Liver (tissue), 9 donors: Measurements from ENCODE around the gene ABCD3. TPM values are rescaled to one million over a fixed set of nuclear protein-coding genes. Genes with fewer than 3 reads are reported as not detected.

Experiments
- DNase-seq: peaks from one replicate; pipeline ENCODE4 v3.0.0-alpha.2; 2017; ENCODE audit warnings: low spot score
- H3K27ac ChIP-seq, 2 donors: one replicate each; pipeline ENCODE4 v1.7.0; 2013; ENCODE audit warnings: inconsistent platforms in 2 of 2, low read length in 2 of 2, control low read depth in 1 of 2, low read depth in 1 of 2, mild to moderate bottlenecking in 1 of 2
- H3K27me3 ChIP-seq, 4 donors: one replicate each; pipeline versions ENCODE4 v1.6.1 to v1.7.0; 2013; ENCODE audit warnings: low read length in 3 of 4, inconsistent platforms in 1 of 4, mild to moderate bottlenecking in 1 of 4, moderate library complexity in 1 of 4; ENCODE audit not compliant: control insufficient read depth in 4 of 4, insufficient read depth in 4 of 4
- H3K36me3 ChIP-seq, 4 donors: one replicate each; pipeline versions ENCODE4 v1.6.1 to v1.7.0; 2013; ENCODE audit warnings: low read length in 3 of 4, mild to moderate bottlenecking in 3 of 4, low read depth in 1 of 4, moderate library complexity in 1 of 4; ENCODE audit not compliant: control insufficient read depth in 4 of 4, insufficient read depth in 3 of 4
- H3K4me1 ChIP-seq, 4 donors: one replicate each; pipeline versions ENCODE4 v1.6.1 to v1.7.0; 2013; ENCODE audit warnings: low read length in 3 of 4, mild to moderate bottlenecking in 3 of 4, moderate library complexity in 1 of 4; ENCODE audit not compliant: control insufficient read depth in 4 of 4, insufficient read depth in 4 of 4
- H3K4me3 ChIP-seq, 3 donors: one replicate each; pipeline versions ENCODE4 v1.6.1 to v1.7.0; 2013; ENCODE audit warnings: low read length in 3 of 3, control low read depth in 1 of 3, low read depth in 1 of 3, mild to moderate bottlenecking in 1 of 3
- H3K9ac ChIP-seq, 2 donors: one replicate each; pipeline ENCODE4 v1.7.0; 2013; ENCODE audit warnings: low read length in 2 of 2, mild to moderate bottlenecking in 2 of 2, moderate library complexity in 2 of 2, control low read depth in 1 of 2, low read depth in 1 of 2
- H3K9me3 ChIP-seq, 4 donors: one replicate each; pipeline versions ENCODE4 v1.6.1 to v1.7.0; 2013; ENCODE audit warnings: low read length in 3 of 4; ENCODE audit not compliant: control insufficient read depth in 4 of 4
- EGR1 ChIP-seq, 2 donors: IDR thresholded peaks; 2 replicates each; pipeline ENCODE4 v1.6.1; 2016 to 2018; ENCODE audit warnings: antibody characterized with exemption in 2 of 2, low read depth in 2 of 2
- FOXA1 ChIP-seq: IDR thresholded peaks from 2 replicates; pipeline ENCODE4 v1.6.1; 2016; ENCODE audit warnings: antibody characterized with exemption
- FOXA2 ChIP-seq: IDR thresholded peaks from 2 replicates; pipeline ENCODE4 v1.6.1; 2016; ENCODE audit warnings: antibody characterized with exemption
- GABPA ChIP-seq, 2 donors: IDR thresholded peaks in 1 of 2; conservative IDR thresholded peaks in 1 of 2; 2 replicates each; pipeline ENCODE4 v1.6.1; 2016; ENCODE audit warnings: antibody characterized with exemption in 2 of 2, mild to moderate bottlenecking in 1 of 2, moderate library complexity in 1 of 2
- HNF4A ChIP-seq, 2 donors: conservative IDR thresholded peaks; 2 replicates each; pipeline ENCODE4 v1.6.1; 2016; ENCODE audit warnings: antibody characterized with exemption in 2 of 2, mild to moderate bottlenecking in 2 of 2
- HNF4G ChIP-seq: IDR thresholded peaks from 2 replicates; pipeline ENCODE4 v1.6.1; 2016; ENCODE audit warnings: antibody characterized with exemption
- JUND ChIP-seq, 2 donors: IDR thresholded peaks; 2 replicates each; pipeline ENCODE4 v1.6.1; 2016; ENCODE audit warnings: antibody characterized with exemption in 2 of 2
- NR2F2 ChIP-seq: IDR thresholded peaks from 2 replicates; pipeline ENCODE4 v1.6.1; 2016; ENCODE audit warnings: antibody characterized with exemption
- RAD21 ChIP-seq, 2 donors: IDR thresholded peaks; 2 replicates each; pipeline ENCODE4 v1.6.1; 2016; ENCODE audit warnings: antibody characterized with exemption in 2 of 2, mild to moderate bottlenecking in 2 of 2
- SP1 ChIP-seq: IDR thresholded peaks from 2 replicates; pipeline ENCODE4 v1.6.1; 2018; ENCODE audit warnings: antibody characterized with exemption, mild to moderate bottlenecking
- TAF1 ChIP-seq: conservative IDR thresholded peaks from 2 replicates; pipeline ENCODE4 v1.6.1; 2016; ENCODE audit warnings: antibody characterized with exemption, mild to moderate bottlenecking
- YY1 ChIP-seq: IDR thresholded peaks from 2 replicates; pipeline ENCODE4 v1.6.1; 2016; ENCODE audit warnings: antibody characterized with exemption, mild to moderate bottlenecking
- WGBS: extraction: QIAGEN DNeasy Blood & Tissue Kit; methylation state at CpG from one replicate; pipeline ENCODE4 v1.1.7; 2013; 5-methylcytosine and 5-hydroxymethylcytosine counted together
- polyA plus RNA-seq, 2 donors: library from polyadenylated mRNA; stranded (reverse) in 1 of 2; unstranded in 1 of 2; fragments of 200-250 nt in 1 of 2; fragments of >200 nt in 1 of 2; fragmentation: Nextera tagmentation in 1 of 2; extraction: Ambion mirVana in 1 of 2; gene quantifications; one replicate each; pipeline versions ENCODE4 v1.2.1 to v1.2.3, GENCODE V29; 2013 to 2015
- total RNA-seq, 2 donors: library from RNA; depleted of rRNA; stranded (reverse); fragments of >200 nt; gene quantifications; one replicate each; pipeline ENCODE4 v1.2.3, GENCODE V29; 2014
- TF ChIP-seq, protein P1 (sequence below): IDR thresholded peaks from 2 replicates; pipeline ENCODE4 v1.6.1; 2016; ENCODE audit warnings: antibody characterized with exemption
- TF ChIP-seq, protein P2 (sequence below): fragments of 150-350 bp; IDR thresholded peaks from 2 replicates; pipeline ENCODE4 v1.5.1; 2017; ENCODE audit warnings: improper control_type of control experiment, low read depth, low read length; ENCODE audit not compliant: missing input control
- TF ChIP-seq, protein P3 (sequence below): IDR thresholded peaks from 2 replicates; pipeline ENCODE4 v1.6.1; 2016; ENCODE audit warnings: antibody characterized with exemption
- TF ChIP-seq, protein P4 (sequence below): IDR thresholded peaks from 2 replicates; pipeline ENCODE4 v1.6.1; 2016; ENCODE audit warnings: antibody characterized with exemption, mild to moderate bottlenecking
- donor health status: healthy.
- donor health status: healthy.
- donor health status: healthy.
- donor health status: healthy.
- donor health status: healthy.

Gene ABCD3
- total and polyA plus RNA-seq, 4 donors: 49.2 to 133 (median 62.5) TPM

DNA sequence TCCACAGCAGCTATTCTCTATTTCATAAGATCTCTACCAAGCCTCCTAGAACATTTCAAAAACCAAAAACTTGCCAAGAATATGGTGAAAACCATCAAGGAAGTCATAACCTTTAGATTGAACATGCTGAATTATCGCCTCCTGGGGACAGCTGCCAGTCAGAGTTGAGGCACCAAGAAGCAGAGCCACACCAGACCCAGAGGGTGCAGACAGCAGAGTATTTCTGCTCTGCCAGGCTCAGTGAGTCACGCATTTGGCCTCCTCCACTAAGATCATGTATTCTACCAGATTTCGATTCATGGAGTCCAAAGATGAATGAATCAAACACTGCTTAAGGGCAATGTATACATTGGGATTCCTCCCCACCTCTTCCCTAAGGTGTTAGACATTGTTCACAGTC, 121.3 kb downstream of the ABCD3 start:
- DNase-seq: no peak
- Histone ChIP-seq H3K27ac (no peak overlapping the region), H3K4me3 (no peak overlapping the region)

DNA sequence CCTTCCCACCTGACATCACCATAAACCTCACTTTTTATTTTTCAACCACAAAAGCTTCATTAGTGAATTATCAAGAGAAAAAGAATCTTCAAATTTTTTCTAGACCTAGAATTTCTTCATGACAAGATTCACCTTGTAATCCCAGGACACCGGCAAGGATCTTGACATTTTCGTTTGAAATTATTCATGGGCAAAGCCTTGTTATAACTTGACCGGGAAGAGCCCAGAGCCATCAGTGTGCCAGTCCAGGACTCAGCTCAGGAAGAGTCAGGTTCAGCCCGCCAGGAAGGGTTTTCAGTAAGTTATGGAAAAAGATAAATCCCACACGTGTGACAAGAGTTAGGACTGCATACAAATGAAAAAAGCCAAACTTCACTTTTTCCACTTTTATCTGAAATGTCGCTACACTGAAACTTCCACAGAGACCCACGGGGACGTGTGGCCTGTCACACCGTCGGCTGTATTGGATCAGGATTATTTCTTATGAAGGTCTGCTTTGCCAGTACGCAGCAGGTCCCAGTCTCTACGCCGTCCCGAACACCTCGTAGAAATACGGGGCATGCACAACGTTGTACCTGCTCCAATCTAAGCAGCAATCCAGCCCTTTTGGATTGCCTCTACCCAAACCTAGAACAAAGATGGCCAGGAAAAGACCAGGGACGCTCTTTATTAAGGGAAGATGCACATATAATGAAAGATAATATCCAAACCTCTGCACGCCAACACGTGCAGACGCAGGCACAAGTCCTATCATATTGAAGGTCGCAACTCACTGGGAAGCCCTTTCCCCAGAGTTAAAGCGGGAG, 122.5 kb downstream of the ABCD3 start:
- Histone ChIP-seq H3K27me3 (no peaks in the 10 kb centered on the region), H3K36me3 (no peaks in the 10 kb centered on the region), H3K9me3 (no peaks in the 10 kb centered on the region), H3K9ac (peak overlapping the region; percentile 27 to 53), H3K27ac (peak overlapping the region; percentile 56 to 62), H3K4me1 (peaks cover 2 to 15% (median 6%) of the 10 kb centered on the region in 4 donors), H3K4me3 (peak overlapping the region; percentile 50 to 79 (median 75))
- TF ChIP-seq FOXA2 (no peak), HNF4A (conservative IDR thresholded peaks at IDR 0.05) (no peak), SP1 (no peak), HNF4G (no peak), JUND (IDR thresholded peaks at IDR 0.05) (no peak), RAD21 (IDR thresholded peaks at IDR 0.05) (no peak), GABPA (IDR thresholded peaks at IDR 0.05 in 1 of 2, conservative IDR thresholded peaks at IDR 0.05 in 1 of 2) (no peak), TAF1 (no peak), FOXA1 (no peak), NR2F2 (no peak), YY1 (no peak)
- TF ChIP-seq, protein P1, sequence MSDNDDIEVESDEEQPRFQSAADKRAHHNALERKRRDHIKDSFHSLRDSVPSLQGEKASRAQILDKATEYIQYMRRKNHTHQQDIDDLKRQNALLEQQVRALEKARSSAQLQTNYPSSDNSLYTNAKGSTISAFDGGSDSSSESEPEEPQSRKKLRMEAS: no peak
- TF ChIP-seq, protein P2, sequence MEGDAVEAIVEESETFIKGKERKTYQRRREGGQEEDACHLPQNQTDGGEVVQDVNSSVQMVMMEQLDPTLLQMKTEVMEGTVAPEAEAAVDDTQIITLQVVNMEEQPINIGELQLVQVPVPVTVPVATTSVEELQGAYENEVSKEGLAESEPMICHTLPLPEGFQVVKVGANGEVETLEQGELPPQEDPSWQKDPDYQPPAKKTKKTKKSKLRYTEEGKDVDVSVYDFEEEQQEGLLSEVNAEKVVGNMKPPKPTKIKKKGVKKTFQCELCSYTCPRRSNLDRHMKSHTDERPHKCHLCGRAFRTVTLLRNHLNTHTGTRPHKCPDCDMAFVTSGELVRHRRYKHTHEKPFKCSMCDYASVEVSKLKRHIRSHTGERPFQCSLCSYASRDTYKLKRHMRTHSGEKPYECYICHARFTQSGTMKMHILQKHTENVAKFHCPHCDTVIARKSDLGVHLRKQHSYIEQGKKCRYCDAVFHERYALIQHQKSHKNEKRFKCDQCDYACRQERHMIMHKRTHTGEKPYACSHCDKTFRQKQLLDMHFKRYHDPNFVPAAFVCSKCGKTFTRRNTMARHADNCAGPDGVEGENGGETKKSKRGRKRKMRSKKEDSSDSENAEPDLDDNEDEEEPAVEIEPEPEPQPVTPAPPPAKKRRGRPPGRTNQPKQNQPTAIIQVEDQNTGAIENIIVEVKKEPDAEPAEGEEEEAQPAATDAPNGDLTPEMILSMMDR: no peak
- TF ChIP-seq, protein P3, sequence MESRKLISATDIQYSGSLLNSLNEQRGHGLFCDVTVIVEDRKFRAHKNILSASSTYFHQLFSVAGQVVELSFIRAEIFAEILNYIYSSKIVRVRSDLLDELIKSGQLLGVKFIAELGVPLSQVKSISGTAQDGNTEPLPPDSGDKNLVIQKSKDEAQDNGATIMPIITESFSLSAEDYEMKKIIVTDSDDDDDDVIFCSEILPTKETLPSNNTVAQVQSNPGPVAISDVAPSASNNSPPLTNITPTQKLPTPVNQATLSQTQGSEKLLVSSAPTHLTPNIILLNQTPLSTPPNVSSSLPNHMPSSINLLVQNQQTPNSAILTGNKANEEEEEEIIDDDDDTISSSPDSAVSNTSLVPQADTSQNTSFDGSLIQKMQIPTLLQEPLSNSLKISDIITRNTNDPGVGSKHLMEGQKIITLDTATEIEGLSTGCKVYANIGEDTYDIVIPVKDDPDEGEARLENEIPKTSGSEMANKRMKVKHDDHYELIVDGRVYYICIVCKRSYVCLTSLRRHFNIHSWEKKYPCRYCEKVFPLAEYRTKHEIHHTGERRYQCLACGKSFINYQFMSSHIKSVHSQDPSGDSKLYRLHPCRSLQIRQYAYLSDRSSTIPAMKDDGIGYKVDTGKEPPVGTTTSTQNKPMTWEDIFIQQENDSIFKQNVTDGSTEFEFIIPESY: no peak
- TF ChIP-seq, protein P4, sequence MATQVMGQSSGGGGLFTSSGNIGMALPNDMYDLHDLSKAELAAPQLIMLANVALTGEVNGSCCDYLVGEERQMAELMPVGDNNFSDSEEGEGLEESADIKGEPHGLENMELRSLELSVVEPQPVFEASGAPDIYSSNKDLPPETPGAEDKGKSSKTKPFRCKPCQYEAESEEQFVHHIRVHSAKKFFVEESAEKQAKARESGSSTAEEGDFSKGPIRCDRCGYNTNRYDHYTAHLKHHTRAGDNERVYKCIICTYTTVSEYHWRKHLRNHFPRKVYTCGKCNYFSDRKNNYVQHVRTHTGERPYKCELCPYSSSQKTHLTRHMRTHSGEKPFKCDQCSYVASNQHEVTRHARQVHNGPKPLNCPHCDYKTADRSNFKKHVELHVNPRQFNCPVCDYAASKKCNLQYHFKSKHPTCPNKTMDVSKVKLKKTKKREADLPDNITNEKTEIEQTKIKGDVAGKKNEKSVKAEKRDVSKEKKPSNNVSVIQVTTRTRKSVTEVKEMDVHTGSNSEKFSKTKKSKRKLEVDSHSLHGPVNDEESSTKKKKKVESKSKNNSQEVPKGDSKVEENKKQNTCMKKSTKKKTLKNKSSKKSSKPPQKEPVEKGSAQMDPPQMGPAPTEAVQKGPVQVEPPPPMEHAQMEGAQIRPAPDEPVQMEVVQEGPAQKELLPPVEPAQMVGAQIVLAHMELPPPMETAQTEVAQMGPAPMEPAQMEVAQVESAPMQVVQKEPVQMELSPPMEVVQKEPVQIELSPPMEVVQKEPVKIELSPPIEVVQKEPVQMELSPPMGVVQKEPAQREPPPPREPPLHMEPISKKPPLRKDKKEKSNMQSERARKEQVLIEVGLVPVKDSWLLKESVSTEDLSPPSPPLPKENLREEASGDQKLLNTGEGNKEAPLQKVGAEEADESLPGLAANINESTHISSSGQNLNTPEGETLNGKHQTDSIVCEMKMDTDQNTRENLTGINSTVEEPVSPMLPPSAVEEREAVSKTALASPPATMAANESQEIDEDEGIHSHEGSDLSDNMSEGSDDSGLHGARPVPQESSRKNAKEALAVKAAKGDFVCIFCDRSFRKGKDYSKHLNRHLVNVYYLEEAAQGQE: no peak
- 47% methylated on average over 23 of the region's 23 CpGs for WGBS
- no peak for DNase-seq

More for the DNA sequence above, 121.3 kb downstream of the ABCD3 start:
- no peaks in the 10 kb centered on the region for H3K36me3 ChIP-seq
- peaks cover 2 to 15% (median 6%) of the 10 kb centered on the region in 4 donors for H3K4me1 ChIP-seq
- no peaks in the 10 kb centered on the region for H3K9me3 ChIP-seq
- no peak for TF ChIP-seq EGR1 (IDR thresholded peaks at IDR 0.05; ENCODE audit: low read depth in 2 of 2)
- no peaks in the 10 kb centered on the region for H3K27me3 ChIP-seq
- 92% methylated on average over 3 of the region's 3 CpGs for WGBS
- H3K9ac ChIP-seq: no peak overlapping the region
